Activated CD4-positive, alpha-beta memory T cell treated with anti-CD3 and anti-CD28 coated beads for 36 hours (primary cell): Measurements from ENCODE around the gene FOSL1. TPM values are rescaled to one million over a fixed set of nuclear protein-coding genes. Genes with fewer than 3 reads are reported as not detected.

Experiments
- CTCF ChIA-PET: fragments of 350-600 bp; sonication (Branson Sonifier 250); formaldehyde crosslinking; loops from one replicate; lab custom pipeline; 2021; ENCODE audit warnings: antibody characterized with exemption, inconsistent platforms; lab: Charles Lee
- POLR2A ChIA-PET: fragments of 350-600 bp; sonication (Branson Sonifier 250); formaldehyde crosslinking; loops from one replicate; lab custom pipeline; 2021; ENCODE audit warnings: antibody characterized with exemption; lab: Charles Lee
- DNase-seq: peaks from one replicate; pipeline ENCODE4 v3.0.0-alpha.2; 2020
- H3K27ac Mint-ChIP-seq: one replicate; pipeline ENCODE4 v1.8.0; 2021; ENCODE audit warnings: mixed read lengths
- H3K27me3 Mint-ChIP-seq: one replicate; pipeline ENCODE4 v1.8.0; 2021; ENCODE audit warnings: mixed read lengths
- H3K36me3 Mint-ChIP-seq: one replicate; pipeline ENCODE4 v1.8.0; 2021; ENCODE audit warnings: mixed read lengths
- H3K4me1 Mint-ChIP-seq: one replicate; pipeline ENCODE4 v1.8.0; 2021; ENCODE audit warnings: low read depth, mixed read lengths
- H3K4me3 Mint-ChIP-seq: one replicate; pipeline ENCODE4 v1.8.0; 2021; ENCODE audit warnings: mild to moderate bottlenecking, mixed read lengths
- H3K9me3 Mint-ChIP-seq: one replicate; pipeline ENCODE4 v1.8.0; 2021; ENCODE audit warnings: mixed read lengths
- intact Hi-C: fragments of 100-400 bp; cut with micrococcal nuclease; formaldehyde crosslinking; loops from one replicate; pipeline ENCODE4 v1.15.1; 2023
- total RNA-seq, 2 experiments: library from RNA; stranded (reverse); gene quantifications; one replicate each; pipeline ENCODE4 v1.2.3, GENCODE V29; 2021

Gene FOSL1
- total RNA-seq, 2 experiments from 2014 or later: 17.1 to 17.7 TPM

DNA sequence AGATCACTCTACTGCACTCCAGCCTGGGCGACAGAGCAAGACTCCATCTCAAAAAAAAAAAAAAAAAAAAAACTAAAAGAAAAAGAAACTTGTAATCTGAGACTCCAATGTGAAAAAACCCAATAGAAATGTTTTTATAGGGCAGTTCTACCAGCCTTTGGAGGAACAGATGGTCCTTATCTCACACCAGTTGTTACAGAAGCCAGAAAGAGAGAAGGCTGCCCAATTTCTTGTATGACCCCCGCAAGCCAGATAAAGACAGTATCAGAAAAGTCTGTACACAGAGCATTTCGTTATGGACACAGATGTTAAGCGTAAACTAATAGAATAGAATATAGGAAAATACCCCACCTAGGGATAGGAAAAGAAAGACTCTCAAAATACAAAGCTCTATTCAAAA lies 33.8 kb upstream of the FOSL1 start:
- DNase-seq: no peak
- Mint-ChIP-seq H3K27me3 (peaks cover 2% of the 10 kb centered on the region), H3K4me1 (peaks cover 6% of the 10 kb centered on the region), H3K36me3 (no peaks in the 10 kb centered on the region), H3K9me3 (no peaks in the 10 kb centered on the region), H3K27ac (no peak overlapping the region), H3K4me3 (no peak overlapping the region)
- intact Hi-C loops: no loop called here
- POLR2A ChIA-PET: no interaction called here
- CTCF ChIA-PET: interaction anchor here (1.1 kb wide), 1 partner anchor 9 kb away, joined by 4 read pairs; no protein-coding TSS in a partner anchor

GRCh38 chr11:65932558-65932919 lies 32.4 kb upstream of the FOSL1 start:
- POLR2A ChIA-PET: no interaction called here
- Mint-ChIP-seq H3K4me1 (peaks cover 19% of the 10 kb centered on the region), H3K4me3 (no peak overlapping the region), H3K9me3 (no peaks in the 10 kb centered on the region), H3K27me3 (no peaks in the 10 kb centered on the region), H3K36me3 (no peaks in the 10 kb centered on the region), H3K27ac (no peak overlapping the region)
- intact Hi-C loops: no loop called here
- CTCF ChIA-PET: interaction anchor here (1.0 to 2.7 kb wide), 3 partner anchors 8 to 90 kb away, joined by 3 to 14 read pairs (median 4); no protein-coding TSS in a partner anchor
- no peak for DNase-seq

GRCh38 chr11:65931773-65932557 lies 31.8 kb upstream of the FOSL1 start:
- Mint-ChIP-seq H3K9me3 (no peaks in the 10 kb centered on the region), H3K36me3 (peaks cover 2% of the 10 kb centered on the region), H3K4me3 (no peak overlapping the region), H3K4me1 (peaks cover 24% of the 10 kb centered on the region), H3K27me3 (no peaks in the 10 kb centered on the region), H3K27ac (no peak overlapping the region)
- DNase-seq: no peak
- POLR2A ChIA-PET: no interaction called here
- intact Hi-C loops: no loop called here
- CTCF ChIA-PET: interaction anchor here (1.0 to 2.7 kb wide), 4 partner anchors 9 to 90 kb away, joined by 3 to 14 read pairs (median 4); no protein-coding TSS in a partner anchor

- Mint-ChIP-seq H3K4me3 (peak overlapping the region; percentile 67), H3K27ac (peak overlapping the region; percentile 96), H3K4me1 (peaks cover 26% of the 10 kb centered on the region), H3K27me3 (no peaks in the 10 kb centered on the region), H3K36me3 (peaks cover 2% of the 10 kb centered on the region), H3K9me3 (no peaks in the 10 kb centered on the region)
- ChIA-PET POLR2A (interaction anchor here (0.7 to 1.5 kb wide), 3 partner anchors 27 to 423 kb away, joined by 3 to 4 read pairs (median 3); no protein-coding TSS in a partner anchor), CTCF (interaction anchor here (1.1 to 1.8 kb wide), 2 partner anchors 44 to 148 kb away, joined by 3 to 12 read pairs; no protein-coding TSS in a partner anchor)
- intact Hi-C loops: loop anchor here (1.0 to 2.0 kb wide), 4 partner anchors 9 to 40 kb away; partner anchors contain the start of genes C11orf68, DRAP1 and FIBP
- no peak for DNase-seq
Observed at GRCh38 chr11:65928667-65929066, 28.5 kb upstream of the FOSL1 start.

DNA sequence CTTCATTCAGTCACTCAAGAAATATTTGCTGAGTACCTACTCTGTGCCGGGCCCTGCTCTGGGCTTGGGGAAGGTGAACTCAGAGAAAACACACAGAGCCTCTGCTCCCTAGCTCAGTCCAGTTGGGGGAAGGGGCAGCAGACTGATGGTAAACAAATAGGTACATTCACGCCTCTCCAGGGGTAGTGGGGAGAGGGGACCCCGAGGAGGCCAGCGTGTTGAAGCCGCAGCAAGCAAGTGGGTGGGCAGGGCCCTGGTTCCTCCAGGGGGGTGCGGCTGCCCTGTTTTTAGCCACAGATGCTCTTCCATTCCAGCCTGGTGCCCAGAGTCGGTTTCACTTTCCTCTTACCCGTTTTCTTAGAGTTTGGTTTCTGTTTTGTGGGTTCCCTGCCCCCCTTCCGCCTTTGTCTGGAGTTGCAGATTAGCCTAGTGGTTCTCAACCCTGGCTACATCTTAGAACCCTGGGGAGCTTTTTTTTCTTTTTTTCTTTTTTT lies 27.8 kb upstream of the FOSL1 start:
- peaks cover 2% of the 10 kb centered on the region for H3K36me3 Mint-ChIP-seq
- CTCF ChIA-PET: interaction anchor here (1.1 to 1.8 kb wide), 2 partner anchors 43 to 148 kb away, joined by 3 to 12 read pairs; no protein-coding TSS in a partner anchor
- peak; percentile 89 for DNase-seq
- intact Hi-C loops: loop anchor here (1.0 to 2.0 kb wide), 4 partner anchors 9 to 39 kb away; partner anchors contain the start of genes C11orf68, DRAP1 and FIBP
- peak overlapping the region; percentile 67 for H3K4me3 Mint-ChIP-seq
- no peaks in the 10 kb centered on the region for H3K27me3 Mint-ChIP-seq
- H3K27ac Mint-ChIP-seq: peak overlapping the region; percentile 96
- POLR2A ChIA-PET: interaction anchor here (0.7 to 1.5 kb wide), 3 partner anchors 28 to 423 kb away, joined by 3 to 4 read pairs (median 3); no protein-coding TSS in a partner anchor
- no peaks in the 10 kb centered on the region for H3K9me3 Mint-ChIP-seq
- H3K4me1 Mint-ChIP-seq: peaks cover 26% of the 10 kb centered on the region

- ChIA-PET POLR2A (interaction anchor here (1.5 kb wide), 1 partner anchor 12 kb away, joined by 4 read pairs; no protein-coding TSS in a partner anchor), CTCF (interaction anchor here (1.1 kb wide), 1 partner anchor 37 kb away, joined by 3 read pairs; no protein-coding TSS in a partner anchor)
- Mint-ChIP-seq H3K4me1 (peaks cover 33% of the 10 kb centered on the region), H3K36me3 (peaks cover 11% of the 10 kb centered on the region), H3K9me3 (no peaks in the 10 kb centered on the region), H3K4me3 (no peak overlapping the region), H3K27ac (peak overlapping the region; percentile 47), H3K27me3 (no peaks in the 10 kb centered on the region)
- intact Hi-C loops: no loop called here
- no peak for DNase-seq
Observed at GRCh38 chr11:65925397-65925796, 25.2 kb upstream of the FOSL1 start.

GRCh38 chr11:65922565-65922964 lies 22.4 kb upstream of the FOSL1 start:
- Mint-ChIP-seq H3K27me3 (no peaks in the 10 kb centered on the region), H3K27ac (peak overlapping the region; percentile 57), H3K9me3 (no peaks in the 10 kb centered on the region), H3K4me1 (peaks cover 23% of the 10 kb centered on the region), H3K4me3 (no peak overlapping the region), H3K36me3 (peaks cover 12% of the 10 kb centered on the region)
- ChIA-PET POLR2A (interaction anchor here (1.2 to 1.5 kb wide), 2 partner anchors 33 to 39 kb away, joined by 3 to 4 read pairs; partner anchors contain the start of gene SART1), CTCF (interaction anchor here (1.0 to 1.7 kb wide), 4 partner anchors 34 to 142 kb away, joined by 3 to 5 read pairs (median 4); partner anchors contain the start of genes AP5B1 and FIBP)
- intact Hi-C loops: no loop called here
- DNase-seq: no peak

DNA sequence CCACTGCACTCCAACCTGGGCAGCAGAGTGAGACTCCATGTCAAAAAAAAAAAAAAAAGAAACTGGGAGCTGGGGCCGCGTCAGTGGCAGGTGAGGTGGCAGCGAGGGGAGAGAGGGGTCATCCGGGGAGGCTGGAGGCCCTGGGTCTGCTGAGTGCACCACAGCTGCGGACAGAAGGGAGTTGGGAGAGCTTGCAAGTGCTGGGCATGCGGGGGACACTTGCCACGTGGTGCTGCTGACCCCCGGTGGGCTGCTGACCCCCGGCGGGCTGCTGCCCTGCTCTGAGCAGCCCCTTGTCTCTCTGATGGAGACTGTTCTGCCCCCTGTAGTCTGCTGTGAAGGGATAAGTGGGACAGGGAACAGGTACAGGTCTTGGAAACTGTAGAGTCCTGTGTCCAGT lies 21.7 kb upstream of the FOSL1 start:
- no peak overlapping the region for H3K4me3 Mint-ChIP-seq

GRCh38 chr11:65921033-65921555 lies 20.9 kb upstream of the FOSL1 start:
- CTCF ChIA-PET: interaction anchor here (1.4 kb wide), 1 partner anchor 37 kb away, joined by 5 read pairs; no protein-coding TSS in a partner anchor
- no peak overlapping the region for H3K27ac Mint-ChIP-seq

More for the DNA sequence above, 21.7 kb upstream of the FOSL1 start:
- Mint-ChIP-seq H3K9me3 (no peaks in the 10 kb centered on the region), H3K27me3 (no peaks in the 10 kb centered on the region), H3K27ac (no peak overlapping the region), H3K4me1 (peaks cover 22% of the 10 kb centered on the region), H3K36me3 (peaks cover 15% of the 10 kb centered on the region)
- CTCF ChIA-PET: interaction anchor here (1.0 kb wide), 1 partner anchor 67 kb away, joined by 3 read pairs; no protein-coding TSS in a partner anchor
- intact Hi-C loops: no loop called here
- DNase-seq: no peak
- POLR2A ChIA-PET: interaction anchor here (1.5 kb wide), 1 partner anchor 32 kb away, joined by 4 read pairs; no protein-coding TSS in a partner anchor

DNA sequence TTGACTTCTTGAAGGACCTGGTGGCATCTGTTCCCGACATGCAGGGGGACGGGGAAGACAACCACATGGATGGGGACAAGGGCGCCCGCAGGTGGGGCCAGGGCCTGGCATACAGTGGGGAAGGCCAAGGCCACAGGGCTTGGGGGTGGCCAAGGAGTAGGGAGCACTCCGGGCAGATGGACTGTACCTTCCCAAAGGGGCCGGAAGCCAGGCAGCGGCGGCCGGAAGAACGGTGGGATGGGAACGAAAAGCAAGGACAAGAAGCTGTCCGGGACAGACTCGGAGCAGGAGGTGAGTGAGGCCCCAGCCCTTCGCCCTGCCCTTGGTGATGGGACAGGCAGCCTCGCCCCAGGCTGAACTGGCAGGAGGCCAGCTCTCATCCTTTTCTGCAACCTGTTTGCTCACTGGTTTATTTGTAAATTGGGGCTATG lies 20.2 kb upstream of the FOSL1 start:
- intact Hi-C loops: no loop called here
- peak overlapping the region; percentile 90 for H3K4me3 Mint-ChIP-seq
- no peaks in the 10 kb centered on the region for H3K27me3 Mint-ChIP-seq
- ChIA-PET CTCF (interaction anchor here (1.4 kb wide), 1 partner anchor 36 kb away, joined by 5 read pairs; no protein-coding TSS in a partner anchor), POLR2A (interaction anchor here (1.4 kb wide), 1 partner anchor 20 kb away, joined by 6 read pairs; the partner anchor contains the start of gene FOSL1)
- no peaks in the 10 kb centered on the region for H3K9me3 Mint-ChIP-seq
- peaks cover 16% of the 10 kb centered on the region for H3K36me3 Mint-ChIP-seq
- H3K27ac Mint-ChIP-seq: peak overlapping the region; percentile 84
- no peak for DNase-seq
- peaks cover 27% of the 10 kb centered on the region for H3K4me1 Mint-ChIP-seq

More at GRCh38 chr11:65921033-65921555, 20.9 kb upstream of the FOSL1 start:
- Mint-ChIP-seq H3K4me1 (peaks cover 27% of the 10 kb centered on the region), H3K9me3 (no peaks in the 10 kb centered on the region), H3K4me3 (peak overlapping the region; percentile 90), H3K27me3 (no peaks in the 10 kb centered on the region), H3K36me3 (peaks cover 16% of the 10 kb centered on the region)
- POLR2A ChIA-PET: interaction anchor here (1.5 kb wide), 1 partner anchor 32 kb away, joined by 4 read pairs; no protein-coding TSS in a partner anchor
- no peak for DNase-seq
- intact Hi-C loops: no loop called here
